H9 (cell line): ENCODE data around the gene FAM204A. TPM values are rescaled to one million over a fixed set of nuclear protein-coding genes. Genes with fewer than 3 reads are reported as not detected.

ENCODE experiments used
- DNase-seq: peaks from one replicate; pipeline ENCODE4 v3.0.0-alpha.2; 2017
- H2AFZ ChIP-seq: one replicate; pipeline ENCODE4 v1.6.1; 2013; ENCODE audit warnings: mild to moderate bottlenecking, low read length, control low read depth, moderate library complexity
- H2AK5ac ChIP-seq: 2 replicates; pipeline ENCODE4 v1.6.1; 2013; ENCODE audit warnings: low read length, control low read depth, mixed read lengths; ENCODE audit not compliant: insufficient read length
- H2BK120ac ChIP-seq: one replicate; pipeline ENCODE4 v1.6.1; 2013; ENCODE audit warnings: low read depth, mild to moderate bottlenecking, low read length, control low read depth, inconsistent platforms; ENCODE audit not compliant: poor library complexity, severe bottlenecking
- H2BK12ac ChIP-seq: 2 replicates; pipeline ENCODE4 v1.6.1; 2013; ENCODE audit warnings: low read length, control low read depth, mixed read lengths, low read depth; ENCODE audit not compliant: insufficient read length
- H2BK15ac ChIP-seq: 2 replicates; pipeline ENCODE4 v1.6.1; 2013; ENCODE audit warnings: low read depth, low read length, control low read depth
- H2BK20ac ChIP-seq: one replicate; pipeline ENCODE4 v1.6.1; 2013; ENCODE audit warnings: low read depth, mild to moderate bottlenecking, low read length, control low read depth, inconsistent platforms; ENCODE audit not compliant: poor library complexity, severe bottlenecking
- H2BK5ac ChIP-seq: 2 replicates; pipeline ENCODE4 v1.6.1; 2013; ENCODE audit warnings: low read length, control low read depth, mixed read lengths; ENCODE audit not compliant: insufficient read length
- H3K14ac ChIP-seq: 2 replicates; pipeline ENCODE4 v1.6.1; 2013; ENCODE audit warnings: low read length, control low read depth; ENCODE audit not compliant: insufficient read depth
- H3K18ac ChIP-seq: 2 replicates; pipeline ENCODE4 v1.6.1; 2013; ENCODE audit warnings: low read depth, mild to moderate bottlenecking, mixed read lengths, low read length, control low read depth; ENCODE audit not compliant: insufficient read length
- H3K23ac ChIP-seq: 2 replicates; pipeline ENCODE4 v1.6.1; 2013; ENCODE audit warnings: low read length, control low read depth, mixed read lengths, low read depth; ENCODE audit not compliant: insufficient read length
- H3K23me2 ChIP-seq: 2 replicates; pipeline ENCODE4 v1.6.1; 2013; ENCODE audit warnings: low read depth, mild to moderate bottlenecking, mixed read lengths, low read length, control low read depth; ENCODE audit not compliant: insufficient read length, poor library complexity, severe bottlenecking
- H3K27ac ChIP-seq: 2 replicates; pipeline ENCODE4 v1.5.1; 2013; ENCODE audit warnings: low read length, control low read depth, mixed read lengths, low read depth; ENCODE audit not compliant: insufficient read length
- H3K27me3 ChIP-seq: 2 replicates; pipeline ENCODE4 v1.6.1; 2013; ENCODE audit warnings: low read length, control low read depth, inconsistent platforms; ENCODE audit not compliant: insufficient read depth
- H3K4ac ChIP-seq: 2 replicates; pipeline ENCODE4 v1.6.1; 2013; ENCODE audit warnings: low read depth, mild to moderate bottlenecking, control low read depth, inconsistent platforms, low read length, moderate library complexity
- H3K4me1 ChIP-seq: 2 replicates; pipeline ENCODE4 v1.6.1; 2013; ENCODE audit warnings: low read length, control low read depth, inconsistent platforms; ENCODE audit not compliant: insufficient read depth
- H3K4me2 ChIP-seq: 2 replicates; pipeline ENCODE4 v1.6.1; 2013; ENCODE audit warnings: low read length, control low read depth, mixed read lengths; ENCODE audit not compliant: insufficient read length, insufficient read depth
- H3K56ac ChIP-seq: 2 replicates; pipeline ENCODE4 v1.6.1; 2013; ENCODE audit warnings: low read depth, mild to moderate bottlenecking, mixed read lengths, low read length, control low read depth; ENCODE audit not compliant: insufficient read length
- H3K79me1 ChIP-seq: 2 replicates; pipeline ENCODE4 v1.6.1; 2013; ENCODE audit warnings: low read depth, mild to moderate bottlenecking, moderate library complexity, low read length, control low read depth, inconsistent platforms; ENCODE audit not compliant: insufficient read depth, poor library complexity, severe bottlenecking
- H3K79me2 ChIP-seq: 2 replicates; pipeline ENCODE4 v1.6.1; 2013; ENCODE audit warnings: low read length, control low read depth, inconsistent platforms; ENCODE audit not compliant: insufficient read depth
- H3K9ac ChIP-seq: 2 replicates; pipeline ENCODE4 v1.6.1; 2013; ENCODE audit warnings: low read length, control low read depth, mixed read lengths; ENCODE audit not compliant: insufficient read length; ENCODE audit errors: extremely low read depth
- H3K9me3 ChIP-seq: one replicate; pipeline ENCODE4 v1.6.1; 2013; ENCODE audit warnings: low read depth, low read length, inconsistent platforms; ENCODE audit not compliant: control insufficient read depth
- H3T11ph ChIP-seq: one replicate; pipeline ENCODE4 v1.6.1; 2013; ENCODE audit warnings: mild to moderate bottlenecking, low read length, control low read depth, inconsistent platforms
- H4K20me1 ChIP-seq: one replicate; pipeline ENCODE4 v1.6.1; 2013; ENCODE audit not compliant: control insufficient read depth, insufficient read length, insufficient read depth
- H4K5ac ChIP-seq: 2 replicates; pipeline ENCODE4 v1.6.1; 2013; ENCODE audit warnings: low read depth, mild to moderate bottlenecking, mixed read lengths, low read length, control low read depth; ENCODE audit not compliant: insufficient read length
- H4K8ac ChIP-seq: replicated peaks from 2 replicates; pipeline ENCODE4 v1.6.1; 2013; ENCODE audit warnings: low read length, control low read depth, mixed read lengths, low read depth; ENCODE audit not compliant: insufficient read length
- H4K91ac ChIP-seq: 2 replicates; pipeline ENCODE4 v1.6.1; 2013; ENCODE audit warnings: low read depth, mild to moderate bottlenecking, moderate library complexity, mixed read lengths, low read length, control low read depth; ENCODE audit not compliant: insufficient read length
- H3K27ac Mint-ChIP-seq, 3 experiments: 2 replicates in 2 of 3; 3 replicates in 1 of 3; pipeline ENCODE4 v1.8.0; 2020 to 2021; ENCODE audit warnings: mixed read lengths in 3 of 3, mild to moderate bottlenecking in 1 of 3, moderate library complexity in 1 of 3
- H3K27me3 Mint-ChIP-seq: 2 replicates; pipeline ENCODE4 v1.8.0; 2021; ENCODE audit warnings: low read depth, mild to moderate bottlenecking, moderate library complexity, mixed read lengths
- H3K36me3 Mint-ChIP-seq, 3 experiments: 2 replicates in 2 of 3; 3 replicates in 1 of 3; pipeline ENCODE4 v1.8.0; 2020 to 2021; ENCODE audit warnings: low read depth in 3 of 3, mixed read lengths in 3 of 3; ENCODE audit not compliant: insufficient read depth in 1 of 3
- H3K4me1 Mint-ChIP-seq, 2 experiments: 2 replicates each; pipeline ENCODE4 v1.8.0; 2020; ENCODE audit warnings: mixed read lengths in 2 of 2
- H3K4me3 Mint-ChIP-seq, 2 experiments: 2 replicates in 1 of 2; 3 replicates in 1 of 2; pipeline ENCODE4 v1.8.0; 2020 to 2021; ENCODE audit warnings: mild to moderate bottlenecking in 2 of 2, mixed read lengths in 2 of 2, moderate library complexity in 1 of 2
- H3K9me3 Mint-ChIP-seq, 2 experiments: 2 replicates in 1 of 2; 3 replicates in 1 of 2; pipeline ENCODE4 v1.8.0; 2020; ENCODE audit warnings: mild to moderate bottlenecking in 2 of 2, mixed read lengths in 2 of 2, moderate library complexity in 1 of 2
- WGBS: extraction: QIAGEN DNeasy Blood & Tissue Kit; methylation state at CpG from one replicate; pipeline ENCODE4 v1.1.7; 2013; ENCODE audit warnings: missing lambda C conversion rate, low lambda C conversion rate, mixed read lengths; ENCODE audit not compliant: insufficient read length; ENCODE audit errors: extremely low coverage; 5-methylcytosine and 5-hydroxymethylcytosine counted together
- total RNA-seq: library from RNA; stranded (reverse); gene quantifications from 2 replicates; pipeline ENCODE4 v1.2.1, GENCODE V29; 2021
- TF ChIP-seq, protein P1 (sequence below): fragments of 200-600 bp; sonication (generic); conservative IDR thresholded peaks from 3 replicates; pipeline ENCODE4 v1.8.0; 2021; ENCODE audit warnings: antibody characterized with exemption, mild to moderate bottlenecking

FAM204A gene
- total RNA-seq, 1 experiment from 2014 or later: 42.5 TPM

DNA sequence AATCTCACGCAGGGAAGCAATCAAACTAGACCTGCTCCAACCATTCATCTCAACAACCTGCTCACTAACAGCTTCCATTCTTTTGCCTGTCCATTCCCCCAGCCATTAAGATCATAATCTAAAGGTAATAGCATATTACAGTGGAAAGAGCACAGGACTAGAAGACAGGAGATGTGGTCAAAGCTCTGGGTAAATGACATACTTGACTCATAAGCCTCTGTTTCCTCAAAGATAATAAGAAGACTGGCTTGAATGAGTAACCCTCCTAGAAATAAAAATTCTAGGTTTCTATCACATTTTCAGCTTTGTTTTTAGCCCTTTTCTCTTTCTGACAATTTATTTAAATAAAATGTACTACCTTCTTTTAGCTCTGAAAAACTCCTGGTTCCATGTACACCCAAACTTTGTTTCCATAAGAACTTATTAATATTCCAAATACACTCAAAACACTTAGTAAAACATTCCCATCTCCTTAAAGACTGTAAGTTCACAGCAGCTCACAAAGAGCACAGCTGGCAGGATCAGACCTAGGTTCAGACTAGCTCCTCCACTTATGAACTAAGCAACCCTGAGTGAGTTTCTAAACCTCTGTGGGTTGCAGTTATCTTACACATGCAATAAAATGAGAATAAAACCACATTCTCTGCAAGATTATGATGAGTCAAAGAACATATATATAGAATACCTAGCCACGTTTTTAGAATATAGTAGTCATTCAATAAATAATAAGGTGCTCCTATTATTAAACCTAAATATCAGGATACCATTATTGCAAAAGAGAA lies 11.6 kb downstream of the FAM204A start:
- Histone ChIP-seq H3K23ac (no peak overlapping the region), H3K9me3 (no peaks in the 10 kb centered on the region), H3K4me2 (no peak overlapping the region), H4K8ac (no peak overlapping the region), H4K5ac (no peak overlapping the region), H3T11ph (no peak overlapping the region), H2BK120ac (no peak overlapping the region), H3K27ac (no peak overlapping the region), H3K79me1 (no peaks in the 10 kb centered on the region), H4K20me1 (no peaks in the 10 kb centered on the region), H2AFZ (no peak overlapping the region), H3K4ac (no peak overlapping the region), H3K18ac (no peak overlapping the region), H2BK20ac (no peak overlapping the region), H2BK5ac (no peak overlapping the region), H3K27me3 (no peaks in the 10 kb centered on the region), H3K4me1 (no peaks in the 10 kb centered on the region), H2AK5ac (no peak overlapping the region), H2BK15ac (no peak overlapping the region), H3K79me2 (no peaks in the 10 kb centered on the region), H3K14ac (no peak overlapping the region), H4K91ac (no peak overlapping the region), H3K56ac (no peak overlapping the region), H2BK12ac (no peak overlapping the region), H3K23me2 (no peaks in the 10 kb centered on the region), H3K9ac (no peak overlapping the region)
- WGBS: no CpG with 5 or more reads among the region's 2 CpGs
- H3K27me3 Mint-ChIP-seq: no peaks in the 10 kb centered on the region
- TF ChIP-seq, protein P1, sequence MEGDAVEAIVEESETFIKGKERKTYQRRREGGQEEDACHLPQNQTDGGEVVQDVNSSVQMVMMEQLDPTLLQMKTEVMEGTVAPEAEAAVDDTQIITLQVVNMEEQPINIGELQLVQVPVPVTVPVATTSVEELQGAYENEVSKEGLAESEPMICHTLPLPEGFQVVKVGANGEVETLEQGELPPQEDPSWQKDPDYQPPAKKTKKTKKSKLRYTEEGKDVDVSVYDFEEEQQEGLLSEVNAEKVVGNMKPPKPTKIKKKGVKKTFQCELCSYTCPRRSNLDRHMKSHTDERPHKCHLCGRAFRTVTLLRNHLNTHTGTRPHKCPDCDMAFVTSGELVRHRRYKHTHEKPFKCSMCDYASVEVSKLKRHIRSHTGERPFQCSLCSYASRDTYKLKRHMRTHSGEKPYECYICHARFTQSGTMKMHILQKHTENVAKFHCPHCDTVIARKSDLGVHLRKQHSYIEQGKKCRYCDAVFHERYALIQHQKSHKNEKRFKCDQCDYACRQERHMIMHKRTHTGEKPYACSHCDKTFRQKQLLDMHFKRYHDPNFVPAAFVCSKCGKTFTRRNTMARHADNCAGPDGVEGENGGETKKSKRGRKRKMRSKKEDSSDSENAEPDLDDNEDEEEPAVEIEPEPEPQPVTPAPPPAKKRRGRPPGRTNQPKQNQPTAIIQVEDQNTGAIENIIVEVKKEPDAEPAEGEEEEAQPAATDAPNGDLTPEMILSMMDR: no peak
- H3K27ac Mint-ChIP-seq: no peak overlapping the region
- no peaks in the 10 kb centered on the region for H3K9me3 Mint-ChIP-seq
- no peak overlapping the region for H3K4me3 Mint-ChIP-seq
- no peak for DNase-seq
- H3K4me1 Mint-ChIP-seq: no peaks in the 10 kb centered on the region
- peaks cover 6 to 47% (median 30%) of the 10 kb centered on the region in 3 experiments; a peak in 6 of 7 replicates for H3K36me3 Mint-ChIP-seq
